Right atrium auricular region (tissue), 2 donors: ENCODE results near the gene RHPN2. TPM values are rescaled to one million over a fixed set of nuclear protein-coding genes. Genes with fewer than 3 reads are reported as not detected.

ENCODE experiments used
- DNase-seq: peaks from one replicate; pipeline ENCODE4 v3.0.0-alpha.2; 2019; ENCODE audit warnings: low spot score
- H3K27ac ChIP-seq, 2 donors: fragments of 200-600 bp; sonication (generic); 1 replicate in 1 of 2; 2 replicates in 1 of 2; pipeline ENCODE4 v1.5.1; 2016 to 2019
- H3K27me3 ChIP-seq, 2 donors: fragments of 200-600 bp; sonication (generic); one replicate each; pipeline versions ENCODE4 v1.5.1 to v1.6.0; 2017 to 2019
- H3K36me3 ChIP-seq: fragments of 200-600 bp; sonication (generic); one replicate; pipeline ENCODE4 v1.5.1; 2016
- H3K4me1 ChIP-seq, 2 donors: fragments of 200-600 bp; sonication (generic); one replicate each; pipeline versions ENCODE4 v1.5.1 to v1.6.0; 2017 to 2019
- H3K4me3 ChIP-seq, 2 donors: fragments of 200-600 bp; sonication (generic); 1 replicate in 1 of 2; 2 replicates in 1 of 2; pipeline ENCODE4 v1.5.1; 2017 to 2019; ENCODE audit warnings: mild to moderate bottlenecking in 1 of 2, moderate library complexity in 1 of 2
- H3K9me3 ChIP-seq, 2 donors: fragments of 200-600 bp; sonication (generic); one replicate each; pipeline ENCODE4 v1.5.1; 2019
- CTCF ChIP-seq, 2 donors: fragments of 200-600 bp; sonication (generic); IDR thresholded peaks; one replicate each; pipeline ENCODE4 v1.5.1; 2019; ENCODE audit warnings: antibody characterized with exemption in 2 of 2
- total RNA-seq, 2 donors: library from RNA; depleted of rRNA; stranded (reverse); fragments of >200 nt; gene quantifications; one replicate each; pipeline ENCODE4 v1.1.0, GENCODE V29; 2016

RHPN2 gene
- total RNA-seq, 2 donors from 2014 or later = 3.1 to 5.9 TPM

GRCh38 chr19:33102893-33103292 is 38.2 kb upstream of the RHPN2 start:
- Histone ChIP-seq H3K9me3 (no peaks in the 10 kb centered on the region), H3K27ac (no peak overlapping the region), H3K36me3 (peaks cover 66% of the 10 kb centered on the region), H3K27me3 (no peaks in the 10 kb centered on the region), H3K4me1 (no peaks in the 10 kb centered on the region), H3K4me3 (no peak overlapping the region)
- DNase-seq = no peak
- no peak for TF ChIP-seq CTCF (IDR thresholded peaks at IDR 0.05)

GRCh38 chr19:33100894-33101644 is 36.4 kb upstream of the RHPN2 start:
- no peak for TF ChIP-seq CTCF (IDR thresholded peaks at IDR 0.05)
- Histone ChIP-seq H3K27me3 (no peaks in the 10 kb centered on the region), H3K27ac (no peak overlapping the region), H3K4me3 (no peak overlapping the region), H3K4me1 (no peaks in the 10 kb centered on the region), H3K9me3 (no peaks in the 10 kb centered on the region), H3K36me3 (peaks cover 60% of the 10 kb centered on the region)
- DNase-seq = no peak

GRCh38 chr19:33098055-33098534 is 33.4 kb upstream of the RHPN2 start:
- Histone ChIP-seq H3K9me3 (no peaks in the 10 kb centered on the region), H3K4me1 (no peaks in the 10 kb centered on the region), H3K36me3 (peaks cover 69% of the 10 kb centered on the region), H3K27me3 (no peaks in the 10 kb centered on the region), H3K27ac (no peak overlapping the region), H3K4me3 (no peak overlapping the region)
- no peak for TF ChIP-seq CTCF (IDR thresholded peaks at IDR 0.05)
- no peak for DNase-seq

GRCh38 chr19:33096005-33096404 is 31.3 kb upstream of the RHPN2 start:
- no peaks in the 10 kb centered on the region for H3K9me3 ChIP-seq

GRCh38 chr19:33094436-33095067 is 29.9 kb upstream of the RHPN2 start:
- Histone ChIP-seq H3K36me3 (peaks cover 72% of the 10 kb centered on the region), H3K9me3 (no peaks in the 10 kb centered on the region), H3K27ac (no peak overlapping the region), H3K27me3 (no peaks in the 10 kb centered on the region), H3K4me1 (no peaks in the 10 kb centered on the region), H3K4me3 (no peak overlapping the region)
- no peak for TF ChIP-seq CTCF (IDR thresholded peaks at IDR 0.05)
- DNase-seq = no peak

More at GRCh38 chr19:33096005-33096404, 31.3 kb upstream of the RHPN2 start:
- H3K27ac ChIP-seq = no peak overlapping the region
- H3K4me3 ChIP-seq = no peak overlapping the region
- H3K36me3 ChIP-seq = peaks cover 63% of the 10 kb centered on the region
- no peaks in the 10 kb centered on the region for H3K4me1 ChIP-seq
- no peak for DNase-seq
- TF ChIP-seq CTCF (IDR thresholded peaks at IDR 0.05) = no peak
- no peaks in the 10 kb centered on the region for H3K27me3 ChIP-seq
